Endothelial cell of umbilical vein (primary cell): Measurements from ENCODE around the gene APC2. TPM values are rescaled to one million over a fixed set of nuclear protein-coding genes. Genes with fewer than 3 reads are reported as not detected.

ENCODE experiments used
- BruUV-seq: library from RNA; stranded (reverse); fragments of 400-500 nt; replicated peaks from 2 replicates; lab custom pipeline; 2021; lab: Mats Ljungman, UMichigan
- CTCF ChIA-PET: fragments of 300-600, 350-600 bp; sonication (Branson Sonifier 250); formaldehyde crosslinking; loops from one replicate; lab custom pipeline; 2021; ENCODE audit warnings: antibody characterized with exemption, inconsistent platforms; lab: Charles Lee
- POLR2A ChIA-PET: fragments of 300-600, 350-600 bp; sonication (Branson Sonifier 250); formaldehyde crosslinking; loops from one replicate; lab custom pipeline; 2021; ENCODE audit warnings: antibody characterized with exemption, inconsistent platforms; lab: Charles Lee
- DNase-seq: peaks from one replicate; pipeline ENCODE4 v3.0.0-alpha.2; 2011; ENCODE audit warnings: low read depth, low spot score
- FAIRE-seq: peaks from 2 replicates; lab custom pipeline; 2011; peaks lifted over from hg19 to GRCh38; lab: Jason Lieb, UNC
- H2AFZ ChIP-seq: 2 replicates; pipeline ENCODE4 v1.6.0; 2012; ENCODE audit warnings: low read depth, low read length, control low read depth, inconsistent platforms
- H3K27ac ChIP-seq: 2 replicates; pipeline ENCODE4 v1.5.1; 2011; ENCODE audit warnings: low read depth, mild to moderate bottlenecking, control low read depth, low read length, moderate library complexity; ENCODE audit not compliant: insufficient read depth
- H3K27me3 ChIP-seq, 2 experiments: 2 replicates each; pipeline versions ENCODE4 v1.6.0 to v1.6.1; 2011; ENCODE audit warnings: low read length in 2 of 2, mixed read lengths in 1 of 2; ENCODE audit not compliant: control insufficient read depth in 2 of 2, insufficient read depth in 2 of 2
- H3K36me3 ChIP-seq, 2 experiments: 2 replicates in 1 of 2; 3 replicates in 1 of 2; pipeline ENCODE4 v1.5.1; 2011; ENCODE audit warnings: low read length in 2 of 2, mild to moderate bottlenecking in 1 of 2, moderate library complexity in 1 of 2; ENCODE audit not compliant: control insufficient read depth in 2 of 2, insufficient read depth in 2 of 2; ENCODE audit errors: extremely low read depth in 1 of 2
- H3K4me1 ChIP-seq: 3 replicates; pipeline ENCODE4 v1.5.1; 2011; ENCODE audit warnings: mild to moderate bottlenecking, low read length; ENCODE audit not compliant: control insufficient read depth, insufficient read depth; ENCODE audit errors: extremely low read depth
- H3K4me2 ChIP-seq: 2 replicates; pipeline ENCODE4 v1.6.1; 2011; ENCODE audit warnings: low read length, control low read depth, mixed read lengths; ENCODE audit not compliant: insufficient read depth
- H3K4me3 ChIP-seq, 3 experiments: fragments of 200-600 bp in 1 of 3; sonication (generic), shearing (Covaris generic) in 1 of 3; replicated peaks in 1 of 3; 2 replicates each; pipeline ENCODE4 v1.5.1; 2011 to 2016; ENCODE audit warnings: control low read depth in 3 of 3, low read length in 3 of 3, mild to moderate bottlenecking in 2 of 3, inconsistent platforms in 1 of 3, low read depth in 1 of 3, moderate library complexity in 1 of 3; ENCODE audit not compliant: insufficient read depth in 1 of 3
- H3K79me2 ChIP-seq: 2 replicates; pipeline ENCODE4 v1.6.0; 2012; ENCODE audit warnings: low read length, inconsistent platforms; ENCODE audit not compliant: control insufficient read depth, insufficient read depth
- H3K9ac ChIP-seq: replicated peaks from 2 replicates; pipeline ENCODE3; 2011; ENCODE audit warnings: low read length, control low read depth; ENCODE audit not compliant: insufficient read depth; ENCODE audit errors: extremely low read depth
- H3K9me1 ChIP-seq: replicated peaks from 3 replicates; pipeline ENCODE4 v1.6.0; 2011; ENCODE audit warnings: mild to moderate bottlenecking, low read length; ENCODE audit not compliant: control insufficient read depth, insufficient read depth; ENCODE audit errors: extremely low read depth
- H3K9me3 ChIP-seq: replicated peaks from 2 replicates; pipeline ENCODE4 v1.5.1; 2012; ENCODE audit warnings: low read length, inconsistent platforms; ENCODE audit not compliant: control insufficient read depth, insufficient read depth
- H4K20me1 ChIP-seq: replicated peaks from 2 replicates; pipeline ENCODE3; 2011; ENCODE audit warnings: mild to moderate bottlenecking, low read length; ENCODE audit not compliant: control insufficient read depth, insufficient read depth; ENCODE audit errors: extremely low read depth
- CTCF ChIP-seq, 2 donors: IDR thresholded peaks; 1 replicate in 1 of 2; 2 replicates in 1 of 2; pipeline ENCODE4 v1.5.1; 2011; ENCODE audit warnings: low read length in 2 of 2, mild to moderate bottlenecking in 2 of 2, moderate library complexity in 2 of 2, control low read depth in 1 of 2, inconsistent platforms in 1 of 2, low read depth in 1 of 2; ENCODE audit not compliant: insufficient read depth in 1 of 2; ENCODE audit errors: extremely low read depth in 1 of 2
- EZH2 ChIP-seq: IDR thresholded peaks from 2 replicates; pipeline ENCODE4 v1.6.1; 2012; ENCODE audit warnings: borderline replicate concordance, low read depth, mild to moderate bottlenecking, moderate library complexity, low read length, inconsistent platforms; ENCODE audit not compliant: severe bottlenecking
- FOS ChIP-seq: IDR thresholded peaks from 2 replicates; pipeline ENCODE4 v1.6.1; 2011; ENCODE audit warnings: mild to moderate bottlenecking, low read length, moderate library complexity, borderline replicate concordance; ENCODE audit not compliant: insufficient read depth
- GATA2 ChIP-seq: IDR thresholded peaks from 2 replicates; pipeline ENCODE4 v1.7.0; 2011; ENCODE audit warnings: low read depth, mild to moderate bottlenecking, moderate library complexity, mixed read lengths, low read length; ENCODE audit not compliant: insufficient read length, insufficient read depth
- JUN ChIP-seq: IDR thresholded peaks from 2 replicates; pipeline ENCODE4 v1.6.1; 2011; ENCODE audit warnings: borderline replicate concordance, low read depth; ENCODE audit not compliant: insufficient read length, insufficient read depth
- MAX ChIP-seq: IDR thresholded peaks from 2 replicates; pipeline ENCODE4 v1.6.1; 2011; ENCODE audit not compliant: insufficient read depth, insufficient read length
- MYC ChIP-seq: IDR thresholded peaks from one replicate; pipeline ENCODE4 v1.6.1; 2011; ENCODE audit warnings: mild to moderate bottlenecking, low read depth, low read length
- POLR2A ChIP-seq: IDR thresholded peaks from 2 replicates; pipeline ENCODE4 v1.6.1; 2012; ENCODE audit warnings: low read depth, mild to moderate bottlenecking, control low read depth, low read length
- POLR2AphosphoS5 ChIP-seq: IDR thresholded peaks from 2 replicates; pipeline ENCODE4 v1.6.1; 2012; ENCODE audit warnings: low read depth, mild to moderate bottlenecking, control low read depth, low read length, moderate library complexity; ENCODE audit not compliant: insufficient read depth
- dilution Hi-C: fragments of 300-500 bp; cut with MboI; formaldehyde crosslinking; loops from one replicate; pipeline ENCODE4 v1.15.0; 2019; ENCODE audit warnings: low sequenced_read_pairs; ENCODE audit not compliant: extremely low pct_ligation_motif_present
- intact Hi-C: fragments of 100-400 bp; cut with micrococcal nuclease; formaldehyde crosslinking; loops from one replicate; pipeline ENCODE4 v1.10.0; 2022
- polyA plus RNA-seq, 4 experiments: library from polyadenylated mRNA; depleted of rRNA in 3 of 4; stranded (reverse) in 3 of 4; unstranded in 1 of 4; fragments of >200 nt; gene quantifications; 2 replicates each; pipeline versions ENCODE4 v1.2.1 to v1.2.3, GENCODE V29; 2011 to 2012; ENCODE audit warnings: missing spikeins in 1 of 4
- total RNA-seq: library from RNA; stranded (reverse); gene quantifications from 2 replicates; pipeline ENCODE4 v1.2.3, GENCODE V29; 2021

APC2 gene
- total and polyA plus RNA-seq, 2 donors (not counting 3 experiments of a cell fraction or from before 2014, with no cell fraction given) = 0.01 to 0.04 TPM

GRCh38 chr19:1456121-1456900 lies 6.4 kb downstream of the APC2 start:
- TF ChIP-seq MYC = no peak
- no peak for TF ChIP-seq POLR2AphosphoS5
- no peak for TF ChIP-seq FOS
- TF ChIP-seq EZH2 = no peak
- no peak for TF ChIP-seq JUN
- no peak for TF ChIP-seq CTCF (IDR thresholded peaks at IDR 0.05; ENCODE audit: extremely low read depth in 1 of 2, insufficient read depth in 1 of 2, low read depth in 1 of 2, low read length in 2 of 2)
- TF ChIP-seq MAX = no peak
- TF ChIP-seq POLR2A = no peak
- no peak for TF ChIP-seq GATA2
- ChIA-PET POLR2A (no interaction called here), CTCF (interaction anchor here (2.0 to 3.7 kb wide), 2 partner anchors 10 to 12 kb away, joined by 11 to 28 read pairs; no protein-coding TSS in a partner anchor)
- intact Hi-C loops (no loop called here), dilution Hi-C loops (no loop called here)
- Histone ChIP-seq H3K9ac (no peak overlapping the region), H3K27ac (no peak overlapping the region), H3K79me2 (no peaks in the 10 kb centered on the region), H3K36me3 (no peaks in the 10 kb centered on the region), H3K27me3 (peaks cover 21 to 27% of the 10 kb centered on the region in 2 experiments), H3K4me3 (no peak overlapping the region), H2AFZ (no peak overlapping the region), H3K9me1 (no peaks in the 10 kb centered on the region), H3K9me3 (no peaks in the 10 kb centered on the region), H4K20me1 (no peaks in the 10 kb centered on the region), H3K4me1 (no peaks in the 10 kb centered on the region), H3K4me2 (no peak overlapping the region)
- no TSS peak for BruUV-seq
- no peak for DNase-seq
- no peak for FAIRE-seq
